Dedifferentiated amniotic fluid mesenchymal stem cell (primary cell): ENCODE results near the gene ADGRV1.
"Not testable (repeated sequence)": the region's sequence is repeated elsewhere in the genome, so short reads cannot be mapped to it uniquely, and the experiment has no call there.

ENCODE experiments used
- DNase-seq: peaks from one replicate; pipeline ENCODE4 v3.0.0-alpha.2; 2016; ENCODE audit errors: extremely low spot score

The ADGRV1 gene

DNA sequence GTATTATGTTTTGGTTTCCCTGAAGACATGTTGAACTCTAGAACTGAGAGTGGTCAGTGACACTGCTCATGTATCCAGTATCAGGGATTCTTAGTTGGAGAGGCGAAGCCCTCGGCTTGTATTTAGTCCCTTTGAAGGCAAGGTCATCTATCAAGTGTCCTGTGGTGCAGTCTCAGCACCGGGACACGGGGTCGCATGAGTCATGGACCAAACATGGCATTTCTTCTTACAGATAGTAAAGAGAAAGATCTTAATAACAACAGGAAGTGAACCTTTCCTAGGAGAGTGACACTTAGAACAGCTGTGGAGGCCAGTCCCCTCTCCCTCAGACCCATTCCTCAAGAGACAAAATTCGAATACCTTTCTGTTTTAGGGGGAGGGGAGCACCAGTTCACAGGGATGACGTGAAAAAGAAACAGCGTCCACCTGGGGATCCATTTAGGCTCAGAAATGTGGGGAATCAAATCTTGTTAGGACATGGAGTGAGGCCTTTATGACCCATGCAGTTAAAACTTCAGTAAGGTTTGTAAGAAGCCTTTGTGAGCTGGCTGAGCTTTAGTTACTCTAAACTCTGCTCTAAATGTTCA is 86.5 kb downstream of the ADGRV1 start:
- DNase-seq = no peak

DNA sequence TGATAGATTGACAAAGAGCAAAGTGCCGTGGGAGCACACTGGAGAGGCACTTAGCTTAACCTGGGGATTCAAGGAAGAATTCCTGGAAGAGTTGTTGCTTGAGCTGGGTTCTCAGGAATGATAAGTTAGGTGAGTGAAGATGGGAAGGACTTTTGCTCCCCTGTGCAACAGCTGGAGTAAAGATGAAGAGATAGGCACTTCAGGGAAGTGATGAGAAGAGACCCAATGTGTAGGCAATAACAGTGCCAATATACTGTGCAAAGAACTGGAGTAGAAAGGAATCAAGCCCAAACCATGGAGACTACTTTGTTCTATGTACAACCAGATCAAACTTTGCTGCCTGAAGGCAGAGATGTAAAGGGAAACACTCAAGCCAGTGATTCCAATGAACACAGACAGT is 92.2 kb downstream of the ADGRV1 start:
- DNase-seq = no peak

DNA sequence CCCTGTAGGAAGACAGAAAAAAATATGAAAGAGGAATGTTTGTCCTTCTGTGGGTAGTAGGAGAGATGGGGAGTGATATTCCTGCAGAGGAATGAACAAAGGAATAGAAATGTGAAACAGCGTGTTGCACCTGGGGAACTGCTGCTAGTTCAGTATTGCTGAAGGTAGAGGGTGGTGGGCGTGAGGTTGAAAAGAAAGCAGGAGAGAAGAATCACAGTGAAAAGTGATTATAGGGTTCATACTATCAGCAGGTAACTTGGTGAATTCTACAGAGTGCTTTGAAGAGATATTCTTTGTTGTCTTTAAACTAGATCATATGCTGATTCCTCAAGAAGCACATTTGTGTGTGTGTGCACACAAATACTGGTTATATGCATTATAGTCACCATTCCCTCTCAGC is 95.6 kb downstream of the ADGRV1 start:
- DNase-seq = no peak

DNA sequence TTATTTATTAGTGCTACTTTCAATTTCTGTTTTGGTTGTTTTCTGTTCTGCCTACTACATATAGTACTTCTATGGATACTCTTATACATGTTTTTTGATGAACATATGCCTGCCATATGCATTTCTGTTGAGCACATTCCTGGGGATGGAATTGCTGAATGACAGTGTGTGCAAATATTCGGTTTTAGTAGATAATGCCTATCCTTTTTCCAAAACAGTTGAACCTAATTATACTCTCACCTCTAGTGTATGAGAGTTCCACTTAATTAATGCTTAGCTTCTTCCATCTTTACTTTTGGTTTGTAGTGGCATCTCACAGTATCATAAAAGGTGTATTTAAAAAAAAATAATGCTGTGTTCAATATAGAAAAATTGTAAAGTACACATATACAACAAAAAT is 96.8 kb downstream of the ADGRV1 start:
- no peak for DNase-seq

DNA sequence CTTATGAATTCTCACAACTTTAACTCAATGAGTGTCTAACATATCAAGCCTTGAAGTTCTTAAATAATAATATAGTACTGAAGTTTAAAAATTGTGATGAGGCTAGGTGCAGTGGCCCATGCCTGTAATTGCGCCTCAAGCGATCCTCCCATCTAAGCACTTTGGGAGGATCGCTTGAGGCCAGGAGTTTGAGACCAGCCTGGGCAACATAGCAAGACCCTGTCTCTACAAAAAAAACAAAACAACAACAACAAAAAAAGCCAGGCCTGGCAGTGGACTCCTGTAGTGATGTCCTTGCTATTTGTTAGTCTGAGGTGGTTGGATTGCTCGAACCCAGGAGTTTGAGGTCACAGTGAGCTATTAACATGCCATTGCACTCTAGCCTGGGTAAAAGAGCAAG is 98.4 kb downstream of the ADGRV1 start:
- DNase-seq = no peak

DNA sequence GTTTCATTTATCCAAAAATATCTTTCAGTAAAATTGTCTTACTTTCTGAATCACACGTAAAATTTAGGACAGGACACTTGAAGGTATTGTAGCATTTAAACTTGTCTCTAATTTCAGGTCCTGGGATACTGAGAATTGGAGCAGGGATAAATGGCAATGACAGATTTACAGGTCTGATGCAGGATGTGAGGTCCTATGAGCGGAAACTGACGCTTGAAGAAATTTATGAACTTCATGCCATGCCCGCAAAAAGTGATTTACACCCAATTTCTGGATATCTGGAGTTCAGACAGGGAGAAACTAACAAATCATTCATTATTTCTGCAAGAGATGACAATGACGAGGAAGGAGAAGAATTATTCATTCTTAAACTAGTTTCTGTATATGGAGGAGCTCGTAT is 99.2 kb downstream of the ADGRV1 start:
- DNase-seq = no peak

DNA sequence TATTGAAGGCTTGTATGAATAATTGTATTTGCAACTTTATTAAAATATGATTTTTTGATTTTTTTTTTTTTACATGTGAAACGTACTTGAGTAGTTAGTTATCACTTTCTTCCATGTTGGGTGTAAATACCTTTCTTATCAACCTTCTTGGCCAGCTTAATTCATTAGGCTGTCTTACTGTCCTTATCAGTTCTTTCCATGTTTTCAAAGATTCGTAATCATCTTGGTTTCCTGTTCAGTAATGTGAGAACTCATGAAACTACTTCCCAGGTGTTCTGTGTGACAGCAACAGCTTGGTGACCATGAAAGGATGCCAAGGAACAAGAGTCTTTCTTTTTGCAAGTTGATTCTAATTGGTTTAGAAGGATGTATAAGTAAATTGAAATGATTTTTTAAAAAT is 100.0 kb downstream of the ADGRV1 start:
- DNase-seq = no peak

DNA sequence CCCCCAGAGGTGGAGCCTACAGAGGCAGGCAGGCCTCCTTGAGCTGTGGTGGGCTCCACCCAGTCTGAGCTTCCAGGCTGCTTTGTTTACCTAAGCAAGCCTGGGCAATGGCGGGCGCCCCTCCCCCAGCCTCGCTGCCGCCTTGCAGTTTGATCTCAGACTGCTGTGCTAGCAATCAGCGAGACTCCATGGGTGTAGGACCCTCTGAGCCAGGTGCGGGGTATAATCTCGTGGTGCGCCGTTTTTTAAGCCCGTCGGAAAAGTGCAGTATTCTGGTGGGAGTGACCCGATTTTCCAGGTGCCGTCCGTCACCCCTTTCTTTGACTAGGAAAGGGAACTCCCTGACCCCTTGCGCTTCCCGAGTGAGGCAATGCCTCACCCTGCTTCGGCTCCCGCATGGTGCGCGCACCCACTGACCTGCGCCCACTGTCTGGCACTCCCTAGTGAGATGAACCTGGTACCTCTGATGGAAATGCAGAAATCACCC is 109.5 kb downstream of the ADGRV1 start:
- DNase-seq = not testable (repeated sequence)

DNA sequence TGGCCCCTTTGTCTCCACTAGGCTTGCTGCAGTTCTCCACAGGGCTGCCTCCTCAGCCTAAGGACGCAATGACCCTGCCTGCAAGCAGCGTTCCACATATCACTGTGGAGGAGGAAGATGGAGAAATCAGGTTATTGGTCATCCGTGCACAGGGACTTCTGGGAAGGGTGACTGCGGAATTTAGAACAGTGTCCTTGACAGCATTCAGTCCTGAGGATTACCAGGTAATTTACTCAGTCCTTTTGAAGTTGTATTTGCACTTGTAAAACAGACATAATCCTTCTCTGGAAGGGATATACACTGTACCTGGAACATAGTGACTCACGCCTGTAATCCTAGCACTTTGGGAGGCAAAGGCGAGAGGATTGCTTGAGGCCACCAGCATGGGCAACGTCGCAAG is 116.6 kb downstream of the ADGRV1 start:
- DNase-seq = no peak

DNA sequence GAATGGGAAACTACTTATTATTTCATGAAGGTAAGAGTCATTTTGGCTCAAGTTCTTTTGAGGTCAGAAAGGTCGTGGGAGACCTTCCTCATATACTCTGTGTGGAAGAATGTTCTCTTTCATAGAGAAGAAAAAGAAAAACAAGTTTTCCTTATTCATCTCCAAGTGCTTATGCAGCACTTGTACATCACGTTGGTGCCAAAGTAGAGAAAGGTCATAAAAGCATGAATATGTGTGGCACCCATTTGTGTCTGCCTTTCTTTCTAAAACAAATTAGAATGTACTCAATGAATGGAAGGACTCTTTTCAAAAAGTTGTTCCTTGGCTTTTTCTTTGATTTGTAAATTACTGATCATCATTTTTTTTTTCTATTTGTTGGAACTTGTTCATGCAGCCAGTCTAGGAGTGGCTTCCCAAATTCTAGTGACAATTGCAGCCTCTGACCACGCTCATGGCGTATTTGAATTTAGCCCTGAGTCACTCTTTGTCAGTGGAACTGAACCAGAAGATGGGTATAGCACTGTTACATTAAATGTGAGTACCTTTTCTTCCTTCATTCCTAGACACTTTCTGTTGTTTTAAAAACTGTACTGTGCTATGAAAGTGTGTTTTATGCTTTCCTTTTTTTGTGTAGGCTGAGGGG is 122.4 kb downstream of the ADGRV1 start:
- DNase-seq = no peak

DNA sequence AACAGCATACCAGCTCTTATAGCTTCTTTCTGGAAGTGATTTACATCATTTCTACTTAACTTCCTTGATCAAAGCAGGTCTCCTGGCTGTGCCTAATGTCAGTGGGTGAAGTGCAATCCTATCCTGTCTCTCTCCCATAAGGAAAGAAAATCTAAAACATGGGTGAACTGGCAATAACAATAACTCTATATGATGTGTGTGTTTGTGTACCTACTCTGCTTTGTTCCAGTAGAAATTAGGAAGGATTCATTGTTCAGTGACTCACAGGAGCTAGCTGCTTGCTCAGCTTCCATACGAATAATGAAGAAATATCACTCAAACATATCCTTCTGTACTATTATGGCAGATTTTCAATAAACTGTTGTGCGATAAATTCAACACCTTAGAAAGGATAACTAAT is 123.7 kb downstream of the ADGRV1 start:
- no peak for DNase-seq

DNA sequence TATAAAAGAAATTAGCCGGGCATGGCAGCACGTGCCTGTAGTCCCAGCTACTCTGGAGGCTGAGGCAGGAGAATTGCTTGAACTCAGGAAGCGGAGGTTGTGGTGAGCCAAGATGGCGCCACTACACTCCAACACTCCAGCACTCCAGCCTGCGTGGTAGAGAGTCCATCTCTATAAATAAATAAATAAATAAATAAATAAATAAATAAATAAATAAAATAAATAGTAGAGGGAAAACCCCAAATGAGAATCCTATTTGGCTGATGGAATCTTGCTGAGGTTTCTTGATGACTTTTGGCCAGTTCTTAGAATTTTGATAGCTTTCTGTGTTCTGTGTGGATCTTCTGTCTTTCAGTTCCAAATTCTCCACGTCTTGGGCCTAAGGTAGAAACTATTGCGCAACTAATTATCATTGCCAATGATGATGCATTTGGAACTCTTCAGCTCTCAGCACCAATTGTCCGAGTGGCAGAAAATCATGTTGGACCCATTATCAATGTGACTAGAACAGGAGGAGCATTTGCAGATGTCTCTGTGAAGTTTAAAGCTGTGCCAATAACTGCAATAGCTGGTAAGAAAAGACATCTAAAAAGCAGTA is 126.9 kb downstream of the ADGRV1 start:
- DNase-seq = no peak

DNA sequence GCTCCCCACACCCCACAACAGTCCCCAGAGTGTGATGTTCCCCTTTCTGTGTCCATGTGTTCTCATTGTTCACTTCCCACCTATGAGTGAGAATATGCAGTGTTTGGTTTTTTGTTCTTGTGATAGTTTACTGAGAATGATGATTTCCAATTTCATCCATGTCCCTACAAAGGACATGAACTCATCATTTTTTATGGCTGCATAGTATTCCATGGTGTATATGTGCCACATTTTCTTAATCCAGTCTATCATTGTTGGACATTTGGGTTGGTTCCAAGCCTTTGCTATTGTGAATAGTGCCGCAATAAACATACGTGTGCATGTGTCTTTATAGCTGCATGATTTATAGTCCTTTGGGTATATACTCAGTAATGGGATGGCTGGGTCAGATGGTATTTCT is 127.8 kb downstream of the ADGRV1 start:
- DNase-seq = not testable (repeated sequence)

DNA sequence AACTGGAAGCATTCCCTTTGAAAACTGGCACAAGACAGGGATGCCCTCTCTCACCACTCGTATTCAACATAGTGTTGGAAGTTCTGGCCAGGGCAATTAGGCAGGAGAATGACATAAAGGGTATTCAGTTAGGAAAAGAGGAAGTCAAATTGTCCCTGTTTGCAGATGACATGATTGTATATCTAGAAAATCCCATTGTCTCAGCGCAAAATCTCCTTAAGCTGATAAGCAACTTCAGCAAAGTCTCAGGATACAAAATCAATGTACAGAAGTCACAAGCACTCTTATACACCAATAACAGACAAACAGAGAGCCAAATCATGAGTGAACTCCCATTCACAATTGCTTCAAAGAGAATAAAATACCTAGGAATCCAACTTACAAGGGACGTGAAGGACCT is 128.9 kb downstream of the ADGRV1 start:
- not testable (repeated sequence) for DNase-seq

DNA sequence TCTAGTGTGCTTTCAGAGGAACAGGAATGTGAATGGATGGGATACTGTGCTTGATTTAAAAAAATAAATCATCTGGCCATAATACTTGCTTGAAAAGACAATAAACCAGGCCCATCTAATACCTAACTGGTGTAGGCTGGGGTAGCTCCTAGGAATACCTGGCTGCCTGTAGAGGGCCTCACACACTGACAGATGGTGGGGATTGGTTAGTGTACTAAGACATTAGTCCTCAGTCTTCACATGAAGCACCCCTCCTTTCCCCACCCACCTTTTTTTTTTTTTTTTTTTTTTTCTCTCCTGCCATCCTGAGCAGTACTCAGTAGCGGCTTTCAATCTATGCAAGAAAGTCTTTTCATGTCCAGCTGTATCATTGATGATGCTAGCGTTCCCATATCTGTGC is 130.5 kb downstream of the ADGRV1 start:
- DNase-seq = no peak

DNA sequence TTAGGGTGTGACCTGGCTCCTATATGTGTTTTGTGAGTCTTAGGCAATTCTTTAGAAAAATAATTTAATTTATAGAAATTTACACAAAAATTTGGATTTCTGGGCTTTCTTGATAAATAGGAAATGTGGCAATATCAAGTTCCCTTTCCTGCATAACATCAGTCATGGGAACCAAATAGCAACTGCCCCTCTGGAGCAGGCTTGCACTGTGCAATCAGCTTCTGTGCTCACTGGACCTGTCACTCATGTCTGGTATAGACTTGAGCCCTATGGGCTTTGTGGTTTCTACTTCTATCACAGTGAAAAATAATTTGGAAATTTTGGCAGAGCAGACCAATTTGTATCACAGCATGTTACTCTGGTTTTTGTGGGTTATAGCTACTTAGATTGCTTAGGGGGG is 131.7 kb downstream of the ADGRV1 start:
- no peak for DNase-seq

DNA sequence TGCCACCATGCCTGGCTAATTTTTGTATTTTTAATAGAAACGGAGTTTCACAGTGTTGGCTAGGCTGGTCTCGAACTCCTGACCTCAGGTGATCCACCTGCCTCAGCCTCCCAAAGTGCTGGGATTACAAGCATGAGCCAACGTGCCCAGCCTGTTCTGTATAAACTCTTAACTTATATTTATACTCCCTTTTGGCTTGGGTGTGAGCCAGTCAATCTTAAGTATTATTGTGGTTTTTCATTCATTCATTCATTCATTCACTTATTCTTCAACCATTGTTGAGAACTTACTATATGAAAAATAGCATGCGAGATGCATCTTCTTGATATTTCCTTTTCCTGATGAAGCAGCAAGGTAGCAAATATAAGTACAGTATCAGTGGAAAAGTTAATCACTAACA is 132.9 kb downstream of the ADGRV1 start:
- DNase-seq = no peak

DNA sequence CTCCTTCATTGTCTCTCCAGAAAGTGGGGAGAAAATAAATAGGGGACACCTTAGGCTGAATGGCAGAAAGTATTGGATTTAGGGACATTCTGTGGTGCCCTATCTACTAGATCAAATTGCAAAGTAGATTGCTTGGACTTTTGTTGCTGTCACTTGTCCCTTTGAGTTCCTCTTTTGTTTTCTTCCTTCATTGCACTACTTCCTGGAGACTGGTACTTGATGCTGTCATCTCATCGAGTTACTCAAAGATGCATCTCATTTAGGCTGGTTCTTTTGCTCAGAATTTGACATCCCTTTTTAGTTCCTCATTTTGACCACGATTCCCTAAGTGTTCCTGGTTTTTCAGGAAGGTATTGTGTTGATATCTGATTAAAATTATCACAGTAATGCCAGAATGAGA is 137.6 kb downstream of the ADGRV1 start:
- no peak for DNase-seq

DNA sequence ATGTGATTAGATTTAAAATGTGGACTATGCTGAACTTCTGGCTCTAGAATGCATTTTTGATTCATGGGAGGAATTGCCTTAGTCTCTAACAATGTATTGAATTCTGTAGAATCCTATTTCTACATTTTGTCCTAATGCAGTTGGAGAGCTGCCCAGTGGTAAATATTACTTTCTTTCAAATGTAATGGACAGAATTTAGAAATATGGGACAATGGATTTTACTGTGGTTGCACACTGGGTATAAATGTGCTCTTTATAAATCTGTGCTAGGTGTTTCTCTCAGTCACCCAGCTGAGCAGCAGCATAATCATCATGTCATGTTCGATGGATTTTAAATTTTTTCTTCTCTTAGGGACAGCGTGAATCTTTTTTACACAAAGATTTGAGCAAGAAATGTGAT is 141.7 kb downstream of the ADGRV1 start:
- no peak for DNase-seq

DNA sequence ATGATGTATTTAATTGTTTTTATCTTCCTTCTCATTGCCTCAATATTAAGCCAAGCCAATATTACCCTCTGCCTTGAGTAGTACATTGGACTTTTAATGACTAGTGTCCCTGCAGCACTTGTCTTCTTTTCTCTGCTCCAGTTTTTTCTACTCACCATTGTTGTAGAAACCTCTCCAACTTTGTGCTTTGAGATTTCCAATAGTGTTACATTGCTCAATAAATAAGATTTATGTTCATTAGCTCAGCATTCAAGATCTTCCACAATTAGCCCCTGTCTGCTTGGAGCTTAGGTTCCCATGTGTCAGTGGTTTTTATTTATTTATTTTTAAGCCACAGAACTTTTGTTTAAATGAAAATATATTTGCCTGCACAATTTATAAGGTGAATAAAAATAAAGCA is 145.3 kb downstream of the ADGRV1 start:
- DNase-seq = no peak

DNA sequence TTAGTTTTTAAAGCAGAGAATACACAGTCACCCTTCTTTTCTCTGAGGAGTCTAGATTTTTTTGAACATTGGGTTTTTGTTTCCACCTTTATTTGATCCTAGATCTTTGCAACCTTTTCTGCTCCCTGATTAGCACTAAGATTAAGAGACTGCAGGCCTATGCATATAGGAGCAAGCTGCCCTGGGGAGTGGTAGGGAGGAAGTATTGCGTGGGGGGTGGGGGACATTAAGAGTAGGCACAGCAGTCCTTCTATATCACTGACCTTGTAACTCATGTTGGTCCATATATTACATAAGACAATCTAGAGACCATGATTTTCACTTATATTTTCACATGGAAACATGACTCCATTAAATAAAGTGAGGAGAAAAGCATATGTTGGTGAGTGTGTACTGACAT is 149.1 kb downstream of the ADGRV1 start:
- DNase-seq = no peak

DNA sequence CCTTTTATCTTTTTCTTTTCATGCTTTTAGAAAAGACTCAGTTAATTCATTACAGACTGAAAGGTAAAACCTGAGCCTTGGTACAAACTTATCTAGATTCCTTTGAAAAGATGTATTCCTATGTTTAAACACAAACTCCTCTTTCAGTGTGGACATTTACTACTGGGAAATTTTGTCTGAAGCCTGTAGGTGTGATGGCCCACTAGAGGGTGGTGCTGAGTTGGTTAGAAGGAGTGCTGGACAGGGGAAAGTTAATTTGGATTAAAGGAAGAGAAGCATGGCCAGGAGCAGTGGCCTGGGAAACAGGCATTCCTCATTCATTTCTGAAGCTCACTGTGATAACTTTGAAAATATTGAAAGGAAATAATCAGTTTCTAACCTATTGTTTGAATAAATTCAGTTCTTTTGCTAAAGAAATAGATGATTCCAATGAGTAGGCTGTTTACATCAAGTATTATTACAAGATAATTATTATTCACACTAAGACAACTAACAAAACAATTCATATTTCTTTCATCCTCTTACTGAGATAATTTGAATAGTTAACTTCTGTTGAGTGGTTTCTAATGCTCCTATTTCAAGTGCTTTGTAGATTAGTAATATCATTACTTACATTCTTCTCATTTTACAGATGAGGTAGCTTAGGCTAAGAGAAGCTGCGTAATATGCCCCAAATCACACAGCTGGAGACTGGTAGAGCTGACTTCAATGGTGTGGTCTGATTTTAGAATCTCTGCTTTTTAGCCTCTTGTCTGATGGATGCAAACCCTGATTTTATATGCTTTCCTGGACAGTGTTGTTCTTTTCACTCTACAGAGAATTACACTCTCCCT is 150.9 kb downstream of the ADGRV1 start:
- DNase-seq = peak; percentile 25

DNA sequence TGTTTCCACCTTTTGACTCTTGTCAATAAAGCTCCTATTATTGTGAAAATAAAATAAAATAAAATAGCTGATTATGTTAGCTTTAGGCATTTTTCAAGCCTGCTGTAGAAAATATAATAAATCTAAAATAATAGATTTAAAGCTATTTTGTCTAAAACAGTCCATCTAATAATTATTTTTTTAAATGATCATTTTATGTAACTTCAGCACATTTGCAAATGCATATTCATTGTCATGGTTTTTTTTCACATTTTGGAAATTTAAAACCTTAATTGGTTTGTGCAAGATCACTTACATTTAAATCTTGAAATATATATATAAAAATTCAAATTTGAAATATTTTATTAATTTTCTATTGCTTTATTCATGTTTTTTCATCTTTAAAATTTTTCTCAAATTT is 159.8 kb downstream of the ADGRV1 start:
- DNase-seq = no peak
